Neural cell (in vitro differentiated cells): ENCODE measurements around the gene SDHAF4. TPM values are rescaled to one million over a fixed set of nuclear protein-coding genes. Genes with fewer than 3 reads are reported as not detected.
"Not testable (repeated sequence)": the region's sequence is repeated elsewhere in the genome, so short reads cannot be mapped to it uniquely, and the experiment has no call there.

Experiments used
- H2AFZ ChIP-seq: fragments of 200-600, 300-800 bp; sonication (generic), shearing (Covaris generic); 2 replicates; pipeline ENCODE4 v1.6.0; 2014; ENCODE audit warnings: low read depth, mild to moderate bottlenecking, antibody characterized with exemption, low read length, moderate library complexity
- H3F3A ChIP-seq: fragments of 200-600 bp; shearing (Covaris generic); 2 replicates; pipeline ENCODE4 v1.6.1; 2016; ENCODE audit warnings: mild to moderate bottlenecking, moderate library complexity, mixed read lengths, antibody characterized with exemption, low read length; ENCODE audit not compliant: insufficient read depth, poor library complexity, severe bottlenecking
- H3K27ac ChIP-seq: fragments of 200-600, 300-800 bp; sonication (generic), shearing (Covaris generic); 2 replicates; pipeline ENCODE4 v1.5.1; 2014; ENCODE audit warnings: mild to moderate bottlenecking, low read length, moderate library complexity
- H3K27me3 ChIP-seq: fragments of 300-800, 200-600 bp; sonication (generic), shearing (Covaris generic); 2 replicates; pipeline ENCODE4 v1.6.0; 2014; ENCODE audit warnings: mild to moderate bottlenecking, low read depth, low read length, moderate library complexity; ENCODE audit not compliant: insufficient read depth
- H3K36me3 ChIP-seq: fragments of 300-800, 200-600 bp; sonication (generic), shearing (Covaris generic); 2 replicates; pipeline ENCODE4 v1.5.1; 2014; ENCODE audit warnings: mild to moderate bottlenecking, antibody characterized with exemption, low read length, moderate library complexity; ENCODE audit not compliant: insufficient read depth
- H3K4me2 ChIP-seq: fragments of 300-800, 200-600 bp; sonication (generic), shearing (Covaris generic); 2 replicates; pipeline ENCODE4 v1.6.0; 2014; ENCODE audit warnings: mild to moderate bottlenecking, low read length
- H3K4me3 ChIP-seq: fragments of 300-800, 200-600 bp; sonication (generic), shearing (Covaris generic); 2 replicates; pipeline ENCODE4 v1.5.1; 2014; ENCODE audit warnings: mild to moderate bottlenecking, low read length, moderate library complexity
- H3K79me2 ChIP-seq: fragments of 200-600 bp; shearing (Covaris generic); replicated peaks from 2 replicates; pipeline ENCODE4 v1.6.0; 2014; ENCODE audit warnings: mild to moderate bottlenecking, low read length, moderate library complexity; ENCODE audit not compliant: insufficient read depth
- H3K9ac ChIP-seq: fragments of 300-800, 200-600 bp; sonication (generic), shearing (Covaris generic); 2 replicates; pipeline ENCODE4 v1.6.1; 2016; ENCODE audit warnings: mild to moderate bottlenecking, low read length, mixed read lengths
- H3K9me2 ChIP-seq: fragments of 200-600 bp; shearing (Covaris generic); 2 replicates; pipeline ENCODE4 v1.6.1; 2016; ENCODE audit warnings: mild to moderate bottlenecking, low read length, mixed read lengths; ENCODE audit not compliant: insufficient read depth
- H3K9me3 ChIP-seq: fragments of 200-600, 300-800 bp; sonication (generic), shearing (Covaris generic); 2 replicates; pipeline ENCODE4 v1.6.1; 2016; ENCODE audit warnings: mild to moderate bottlenecking, mixed run types, low read length, moderate library complexity, mixed read lengths
- H4K20me1 ChIP-seq: fragments of 200-600 bp; shearing (Covaris generic); 2 replicates; pipeline ENCODE4 v1.6.1; 2016; ENCODE audit warnings: mild to moderate bottlenecking, mixed run types; ENCODE audit not compliant: insufficient read depth
- EP300 ChIP-seq: fragments of 450-650 bp; conservative IDR thresholded peaks from 2 replicates; pipeline ENCODE4 v1.6.1; 2014; ENCODE audit warnings: antibody characterized with exemption, mild to moderate bottlenecking, moderate library complexity; ENCODE audit not compliant: poor library complexity, severe bottlenecking
- EZH2 ChIP-seq: fragments of 200-600, 300-800 bp; shearing (Covaris generic), sonication (generic); IDR thresholded peaks from 2 replicates; pipeline ENCODE4 v1.6.1; 2014; ENCODE audit warnings: antibody characterized with exemption, low read length, borderline replicate concordance, mild to moderate bottlenecking; ENCODE audit not compliant: insufficient read depth, poor library complexity, severe bottlenecking
- MXI1 ChIP-seq: fragments of 450-650 bp; conservative IDR thresholded peaks from 2 replicates; pipeline ENCODE4 v1.6.1; 2014; ENCODE audit warnings: antibody characterized with exemption, mild to moderate bottlenecking; ENCODE audit not compliant: poor library complexity, severe bottlenecking
- POLR2AphosphoS5 ChIP-seq: IDR thresholded peaks from 2 replicates; pipeline ENCODE4 v1.6.1; 2012
- RAD21 ChIP-seq: fragments of 450-650 bp; conservative IDR thresholded peaks from 2 replicates; pipeline ENCODE4 v1.6.1; 2014; ENCODE audit warnings: antibody characterized with exemption, mild to moderate bottlenecking, moderate library complexity
- REST ChIP-seq: IDR thresholded peaks from 2 replicates; pipeline ENCODE4 v1.6.1; 2012; ENCODE audit warnings: borderline replicate concordance
- SMC3 ChIP-seq: fragments of 450-650 bp; conservative IDR thresholded peaks from 2 replicates; pipeline ENCODE4 v1.6.1; 2014; ENCODE audit warnings: antibody characterized with exemption, mild to moderate bottlenecking, moderate library complexity; ENCODE audit not compliant: poor library complexity
- TAF1 ChIP-seq: IDR thresholded peaks from 2 replicates; pipeline ENCODE4 v1.6.1; 2012; ENCODE audit warnings: low read depth
- polyA plus RNA-seq: library from polyadenylated mRNA; depleted of rRNA; stranded (reverse); fragments of >200 nt; gene quantifications from 2 replicates; pipeline ENCODE4 v1.2.3, GENCODE V29; 2014

SDHAF4 gene
- polyA plus RNA-seq, 1 donor from 2014 or later, result 28.2 TPM

DNA sequence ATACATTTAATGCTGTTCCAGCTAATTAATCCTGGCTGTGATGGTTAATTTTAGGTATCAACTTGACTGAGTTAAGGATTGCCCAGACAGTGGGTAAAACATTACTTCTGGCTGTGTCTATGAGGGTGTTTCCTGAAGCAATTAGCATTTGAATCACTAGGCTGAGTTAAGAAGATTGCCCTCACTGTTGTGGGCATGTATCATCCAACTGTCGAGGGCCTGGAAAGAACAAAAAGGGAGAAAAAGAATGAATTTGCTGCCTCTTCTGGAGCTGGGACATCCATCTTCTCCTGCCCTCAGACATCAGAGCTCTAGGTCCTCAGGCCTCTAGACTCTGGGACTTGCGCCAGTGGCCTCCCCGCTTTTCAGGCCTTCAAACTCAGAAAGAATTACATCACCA, 34.3 kb downstream of the SDHAF4 start:
- no peaks in the 10 kb centered on the region for H3F3A ChIP-seq
- no peaks in the 10 kb centered on the region for H3K79me2 ChIP-seq
- no peak overlapping the region for H3K9ac ChIP-seq

DNA sequence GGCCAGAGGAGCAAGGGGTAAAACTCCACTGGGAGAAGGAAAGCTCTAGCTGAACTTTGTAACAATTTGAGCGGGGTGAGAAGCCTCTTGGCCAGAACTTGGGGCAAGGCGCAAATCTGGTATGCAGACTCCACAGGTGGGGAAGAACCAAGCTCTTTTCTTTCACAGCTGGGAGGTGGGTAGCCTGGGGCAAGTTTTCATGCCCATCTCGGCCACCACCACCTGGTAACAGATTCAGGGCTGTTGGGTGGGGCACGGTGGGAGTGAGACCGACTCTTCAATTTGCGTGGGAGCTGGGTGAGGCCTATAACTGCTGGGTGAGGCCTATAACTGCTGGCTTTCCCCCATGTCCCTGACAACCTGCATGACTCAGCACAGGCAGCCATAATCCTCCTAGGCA, 37.5 kb downstream of the SDHAF4 start:
- H3K27ac ChIP-seq, result no peak overlapping the region
- H3F3A ChIP-seq, result no peaks in the 10 kb centered on the region
- H3K4me3 ChIP-seq, result no peak overlapping the region
- no peaks in the 10 kb centered on the region for H3K79me2 ChIP-seq
- no peaks in the 10 kb centered on the region for H3K9me2 ChIP-seq
- H2AFZ ChIP-seq, result no peak overlapping the region
- H3K9ac ChIP-seq, result no peak overlapping the region
- no peaks in the 10 kb centered on the region for H3K9me3 ChIP-seq
- TF ChIP-seq MXI1 (no peak), EP300 (no peak), TAF1 (no peak), REST (no peak), POLR2AphosphoS5 (no peak), RAD21 (no peak), SMC3 (no peak)
- no peaks in the 10 kb centered on the region for H3K36me3 ChIP-seq
- H3K4me2 ChIP-seq, result no peak overlapping the region
- no peaks in the 10 kb centered on the region for H4K20me1 ChIP-seq
- no peaks in the 10 kb centered on the region for H3K27me3 ChIP-seq

More for the DNA sequence above, 34.3 kb downstream of the SDHAF4 start:
- no peak overlapping the region for H3K27ac ChIP-seq
- no peak overlapping the region for H2AFZ ChIP-seq
- no peaks in the 10 kb centered on the region for H3K36me3 ChIP-seq
- no peak overlapping the region for H3K4me2 ChIP-seq
- no peak overlapping the region for H3K4me3 ChIP-seq
- no peaks in the 10 kb centered on the region for H4K20me1 ChIP-seq
- no peaks in the 10 kb centered on the region for H3K9me3 ChIP-seq
- TF ChIP-seq EZH2 (no peak), SMC3 (no peak), TAF1 (no peak)
- no peaks in the 10 kb centered on the region for H3K9me2 ChIP-seq
- H3K27me3 ChIP-seq, result no peaks in the 10 kb centered on the region

DNA sequence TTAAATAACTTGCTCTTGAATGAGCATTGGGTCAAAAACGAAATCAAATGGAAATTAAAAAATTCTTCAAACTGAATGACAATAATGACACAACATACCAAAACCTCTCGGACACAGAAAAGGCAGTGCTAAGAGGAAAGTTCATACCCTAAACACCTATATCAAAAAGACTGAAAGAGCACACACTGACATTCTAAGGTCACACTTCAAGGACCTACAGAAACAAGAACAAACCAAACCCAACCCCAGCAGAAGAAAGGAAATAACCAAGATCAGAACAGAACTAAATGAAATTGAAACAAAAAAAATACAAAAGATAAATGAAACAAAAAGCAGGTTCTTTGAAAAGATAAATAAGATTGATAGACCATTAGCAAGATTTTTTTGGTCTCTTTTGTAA, 40.6 kb downstream of the SDHAF4 start:
- not testable (repeated sequence) for H2AFZ ChIP-seq, H3K27ac ChIP-seq, H3K9ac ChIP-seq, H3K9me2 ChIP-seq, H3K4me3 ChIP-seq, H3F3A ChIP-seq, H3K4me2 ChIP-seq, H3K9me3 ChIP-seq, H3K36me3 ChIP-seq, H3K79me2 ChIP-seq, H4K20me1 ChIP-seq, H3K27me3 ChIP-seq

- H3K9ac ChIP-seq, H3K4me2 ChIP-seq, H3K27ac ChIP-seq, H3F3A ChIP-seq, H3K9me2 ChIP-seq, H4K20me1 ChIP-seq, H3K27me3 ChIP-seq, H3K4me3 ChIP-seq, H3K79me2 ChIP-seq, H3K36me3 ChIP-seq, H2AFZ ChIP-seq, H3K9me3 ChIP-seq: not testable (repeated sequence)
These were observed 42.5 kb downstream of the SDHAF4 start for GRCh38 chr6:70609181-70609580.
